ENCODE data around the gene NCKAP5.

NCKAP5 gene

GRCh38 chr2:133166031-133166430 is 402.2 kb downstream of the NCKAP5 start:
- no peak for TF ChIP-seq TCF12 (IDR thresholded peaks at IDR 0.05; ENCODE audit: low read depth)
- TF ChIP-seq RAD21 (IDR thresholded peaks at IDR 0.05; ENCODE audit: low read depth), result no peak
- no peak for TF ChIP-seq TAF1 (IDR thresholded peaks at IDR 0.05; ENCODE audit: low read depth)
- no peak for TF ChIP-seq CEBPB (IDR thresholded peaks at IDR 0.05)
- no peak for TF ChIP-seq EP300 (IDR thresholded peaks at IDR 0.05; ENCODE audit: borderline replicate concordance)
- TF ChIP-seq EGR1 (IDR thresholded peaks at IDR 0.05), result no peak
- no peak for TF ChIP-seq MAX (IDR thresholded peaks at IDR 0.05)
- TF ChIP-seq USF1 (IDR thresholded peaks at IDR 0.05), result no peak
- no peak for TF ChIP-seq CREB1 (IDR thresholded peaks at IDR 0.05; ENCODE audit: low read depth)

- TF ChIP-seq REST (IDR thresholded peaks at IDR 0.05; ENCODE audit: low read depth) (no peak), TEAD4 (IDR thresholded peaks at IDR 0.05) (no peak), TAF1 (IDR thresholded peaks at IDR 0.05; ENCODE audit: low read depth) (no peak), FOXM1 (IDR thresholded peaks at IDR 0.05; ENCODE audit: borderline replicate concordance, low read depth) (no peak)
Measured at GRCh38 chr2:133163111-133163510, 405.2 kb downstream of the NCKAP5 start.

- TF ChIP-seq TAF1 (IDR thresholded peaks at IDR 0.05; ENCODE audit: low read depth), result no peak
- TF ChIP-seq TEAD4 (IDR thresholded peaks at IDR 0.05), result no peak
- TF ChIP-seq REST (IDR thresholded peaks at IDR 0.05; ENCODE audit: low read depth), result no peak
- no peak for TF ChIP-seq ZBTB7A (IDR thresholded peaks at IDR 0.05; ENCODE audit: low read depth)
- TF ChIP-seq USF1 (IDR thresholded peaks at IDR 0.05), result no peak
- no peak for TF ChIP-seq NFIC (IDR thresholded peaks at IDR 0.05)
- TF ChIP-seq YY1 (IDR thresholded peaks at IDR 0.05; ENCODE audit: low read depth), result no peak
- TF ChIP-seq FOXM1 (IDR thresholded peaks at IDR 0.05; ENCODE audit: borderline replicate concordance, low read depth), result no peak
- no peak for TF ChIP-seq CEBPB (IDR thresholded peaks at IDR 0.05)
- TF ChIP-seq RAD21 (IDR thresholded peaks at IDR 0.05; ENCODE audit: low read depth), result no peak
- no peak for TF ChIP-seq TCF12 (IDR thresholded peaks at IDR 0.05; ENCODE audit: low read depth)
Measured at GRCh38 chr2:133158442-133158841, 409.8 kb downstream of the NCKAP5 start.

- TF ChIP-seq EP300 (IDR thresholded peaks at IDR 0.05; ENCODE audit: borderline replicate concordance) (no peak), MAX (IDR thresholded peaks at IDR 0.05) (no peak), TCF12 (IDR thresholded peaks at IDR 0.05; ENCODE audit: low read depth) (no peak), USF1 (IDR thresholded peaks at IDR 0.05) (no peak), REST (IDR thresholded peaks at IDR 0.05; ENCODE audit: low read depth) (no peak), ZBTB7A (IDR thresholded peaks at IDR 0.05; ENCODE audit: low read depth) (no peak), CEBPB (IDR thresholded peaks at IDR 0.05) (no peak), RAD21 (IDR thresholded peaks at IDR 0.05; ENCODE audit: low read depth) (no peak)
Measured at GRCh38 chr2:133158024-133158423, 410.2 kb downstream of the NCKAP5 start.

GRCh38 chr2:133157141-133157540 is 411.1 kb downstream of the NCKAP5 start:
- TF ChIP-seq ZBTB7A (IDR thresholded peaks at IDR 0.05; ENCODE audit: low read depth) (no peak), EGR1 (IDR thresholded peaks at IDR 0.05) (no peak), REST (IDR thresholded peaks at IDR 0.05; ENCODE audit: low read depth) (no peak), TEAD4 (IDR thresholded peaks at IDR 0.05) (no peak), RAD21 (IDR thresholded peaks at IDR 0.05; ENCODE audit: low read depth) (no peak)
